IMR-90 (cell line): ENCODE results near the gene POU3F2. TPM values are rescaled to one million over a fixed set of nuclear protein-coding genes. Genes with fewer than 3 reads are reported as not detected.

Source experiments
- ATAC-seq: fragments of 200-7000 bp; cut with Tn5 transposase; 2 replicates; pipeline ENCODE4 v1.9.1; 2020; ENCODE audit warnings: low read depth, mild to moderate bottlenecking, moderate library complexity
- BruUV-seq: library from RNA; stranded (reverse); fragments of 400-500 nt; replicated peaks from 2 replicates; lab custom pipeline; 2021; lab: Mats Ljungman, UMichigan
- CTCF ChIA-PET: fragments of 300-600 bp; formaldehyde crosslinking; extraction: SDS; loops from one replicate; lab custom pipeline; 2021; ENCODE audit warnings: antibody characterized with exemption; lab: Yijun Ruan, JAX
- POLR2A ChIA-PET: fragments of 300-600 bp; sonication (Branson Sonifier 250); formaldehyde crosslinking; loops from one replicate; lab custom pipeline; 2022; ENCODE audit warnings: antibody characterized with exemption; ENCODE audit not compliant: unreplicated experiment; lab: Charles Lee
- DNase-seq: peaks from one replicate; pipeline ENCODE4 v3.0.0; 2013
- H2AFZ ChIP-seq: replicated peaks from 2 replicates; pipeline ENCODE3; 2013; ENCODE audit warnings: low read length, mild to moderate bottlenecking; ENCODE audit not compliant: poor library complexity
- H2AK5ac ChIP-seq: 2 replicates; pipeline ENCODE4 v1.6.1; 2013; ENCODE audit warnings: low read depth, low read length, inconsistent platforms
- H2AK9ac ChIP-seq: replicated peaks from 2 replicates; pipeline ENCODE3; 2013; ENCODE audit warnings: mild to moderate bottlenecking, low read depth, low read length, moderate library complexity; ENCODE audit not compliant: poor library complexity
- H2BK120ac ChIP-seq: 2 replicates; pipeline ENCODE4 v1.6.1; 2013; ENCODE audit warnings: low read depth, low read length, inconsistent platforms
- H2BK15ac ChIP-seq: 3 replicates; pipeline ENCODE4 v1.6.1; 2013; ENCODE audit warnings: low read depth, low read length, inconsistent platforms
- H2BK20ac ChIP-seq: 2 replicates; pipeline ENCODE4 v1.6.1; 2013; ENCODE audit warnings: low read depth, mild to moderate bottlenecking, inconsistent platforms, low read length, moderate library complexity
- H2BK5ac ChIP-seq: 2 replicates; pipeline ENCODE4 v1.6.1; 2013; ENCODE audit warnings: mild to moderate bottlenecking, low read depth, low read length, inconsistent platforms; ENCODE audit not compliant: poor library complexity, severe bottlenecking
- H3K14ac ChIP-seq: replicated peaks from 2 replicates; pipeline ENCODE4 v1.6.1; 2013; ENCODE audit warnings: low read depth, low read length, inconsistent platforms
- H3K18ac ChIP-seq: 2 replicates; pipeline ENCODE4 v1.6.1; 2013; ENCODE audit warnings: low read depth, low read length, control low read depth
- H3K23ac ChIP-seq: 2 replicates; pipeline ENCODE4 v1.6.1; 2013; ENCODE audit warnings: low read depth, low read length, inconsistent platforms
- H3K27ac ChIP-seq: 2 replicates; pipeline ENCODE4 v1.5.1; 2013; ENCODE audit warnings: mild to moderate bottlenecking, control low read depth, low read length; ENCODE audit not compliant: insufficient read depth
- H3K27me3 ChIP-seq: 2 replicates; pipeline ENCODE4 v1.6.1; 2013; ENCODE audit warnings: low read length; ENCODE audit not compliant: control insufficient read depth, insufficient read depth
- H3K36me3 ChIP-seq: 2 replicates; pipeline ENCODE4 v1.6.1; 2013; ENCODE audit warnings: low read length, mixed read lengths; ENCODE audit not compliant: control insufficient read depth, insufficient read depth
- H3K4ac ChIP-seq: 2 replicates; pipeline ENCODE4 v1.6.1; 2013; ENCODE audit warnings: low read depth, low read length, inconsistent platforms
- H3K4me1 ChIP-seq: 2 replicates; pipeline ENCODE4 v1.6.1; 2013; ENCODE audit warnings: low read length, mixed read lengths; ENCODE audit not compliant: control insufficient read depth, insufficient read depth
- H3K4me2 ChIP-seq: 2 replicates; pipeline ENCODE4 v1.6.1; 2013; ENCODE audit warnings: low read depth, mild to moderate bottlenecking, control low read depth, low read length, moderate library complexity
- H3K4me3 ChIP-seq: 2 replicates; pipeline ENCODE4 v1.5.1; 2013; ENCODE audit warnings: low read depth, mild to moderate bottlenecking, control low read depth, low read length, moderate library complexity; ENCODE audit not compliant: insufficient read depth
- H3K56ac ChIP-seq: 2 replicates; pipeline ENCODE4 v1.6.1; 2013; ENCODE audit warnings: low read length, inconsistent platforms; ENCODE audit not compliant: insufficient read depth; ENCODE audit errors: extremely low read depth
- H3K79me1 ChIP-seq, 2 experiments: 2 replicates each; pipeline ENCODE4 v1.6.1; 2013; ENCODE audit warnings: low read length in 2 of 2, inconsistent platforms in 1 of 2, low read depth in 1 of 2
- H3K9ac ChIP-seq: 2 replicates; pipeline ENCODE4 v1.6.1; 2013; ENCODE audit warnings: low read depth, low read length, control low read depth
- H3K9me1 ChIP-seq: 2 replicates; pipeline ENCODE4 v1.6.1; 2013; ENCODE audit warnings: low read length, inconsistent platforms; ENCODE audit not compliant: insufficient read depth
- H3K9me3 ChIP-seq: 2 replicates; pipeline ENCODE4 v1.6.1; 2013; ENCODE audit warnings: low read length; ENCODE audit not compliant: control insufficient read depth, insufficient read depth
- H4K20me1 ChIP-seq: 2 replicates; pipeline ENCODE4 v1.6.1; 2013; ENCODE audit warnings: low read length, inconsistent platforms; ENCODE audit not compliant: insufficient read depth
- H4K5ac ChIP-seq: 2 replicates; pipeline ENCODE4 v1.6.1; 2013; ENCODE audit warnings: mild to moderate bottlenecking, low read depth, low read length, control low read depth
- H4K8ac ChIP-seq, 2 experiments: 2 replicates each; pipeline ENCODE4 v1.6.1; 2013; ENCODE audit warnings: low read depth in 2 of 2, low read length in 2 of 2, control low read depth in 1 of 2, inconsistent platforms in 1 of 2
- H4K91ac ChIP-seq: 2 replicates; pipeline ENCODE4 v1.6.1; 2013; ENCODE audit warnings: low read depth, low read length, inconsistent platforms; ENCODE audit not compliant: insufficient read depth
- BHLHE40 ChIP-seq: fragments of 150-350 bp; IDR thresholded peaks from 2 replicates; pipeline ENCODE4 v1.6.1; 2016; ENCODE audit warnings: mild to moderate bottlenecking, low read depth, low read length
- MAFK ChIP-seq: IDR thresholded peaks from 2 replicates; pipeline ENCODE4 v1.6.1; 2012; ENCODE audit warnings: low read depth, low read length, improper control_type of control experiment
- MAZ ChIP-seq: IDR thresholded peaks from 2 replicates; pipeline ENCODE4 v1.6.1; 2012; ENCODE audit warnings: low read depth, mild to moderate bottlenecking, low read length, improper control_type of control experiment, moderate library complexity, borderline replicate concordance
- NFE2L2 ChIP-seq: fragments of 150-350 bp; IDR thresholded peaks from 2 replicates; pipeline ENCODE4 v1.6.1; 2016; ENCODE audit warnings: low read depth, mild to moderate bottlenecking, low read length
- RAD21 ChIP-seq: IDR thresholded peaks from 2 replicates; pipeline ENCODE4 v1.6.1; 2012; ENCODE audit warnings: low read length, improper control_type of control experiment
- SMC3 ChIP-seq: fragments of 150-350 bp; IDR thresholded peaks from 2 replicates; pipeline ENCODE4 v1.6.1; 2016; ENCODE audit warnings: low read depth, mild to moderate bottlenecking, antibody characterized with exemption, low read length, moderate library complexity
- USF2 ChIP-seq: fragments of 150-350 bp; IDR thresholded peaks from 2 replicates; pipeline ENCODE4 v1.6.1; 2017; ENCODE audit warnings: mild to moderate bottlenecking, antibody characterized with exemption, low read length, low read depth
- WGBS, 2 experiments: methylation state at CpG; one replicate each; pipeline versions ENCODE4 v1.1.5 to v1.1.7; 2013; ENCODE audit warnings: missing lambda C conversion rate in 2 of 2; ENCODE audit not compliant: insufficient read length in 1 of 2; ENCODE audit errors: extremely low coverage in 2 of 2; 5-methylcytosine and 5-hydroxymethylcytosine counted together
- dilution Hi-C: fragments of 300-500 bp; cut with HindIII; formaldehyde crosslinking; loops from one replicate; pipeline ENCODE4 v1.14.3; 2018; ENCODE audit warnings: low sequenced_read_pairs; ENCODE audit not compliant: unreplicated experiment
- in situ Hi-C: fragments of 300-500 bp; cut with MboI; formaldehyde crosslinking; loops from 3 replicates; pipeline ENCODE4 v1.14.3; 2019; ENCODE audit warnings: low sequenced_read_pairs, inconsistent platforms, mixed read lengths
- intact Hi-C: fragments of 100-400 bp; cut with micrococcal nuclease; formaldehyde crosslinking; loops from 2 replicates; pipeline ENCODE4 v1.10.0; 2022
- polyA plus RNA-seq, 3 experiments: library from polyadenylated mRNA; depleted of rRNA; stranded (reverse); fragments of >200 nt; gene quantifications; 2 replicates each; pipeline ENCODE4 v1.2.3, GENCODE V29; 2012; ENCODE audit warnings: low replicate concordance in 1 of 3
- total RNA-seq: library from RNA; depleted of rRNA; stranded (reverse); fragments of >200 nt; gene quantifications from 2 replicates; pipeline ENCODE4 v1.2.3, GENCODE V29; 2012
- TF ChIP-seq, protein P1 (sequence below): conservative IDR thresholded peaks from 2 replicates; pipeline ENCODE4 v1.5.1; 2012; ENCODE audit warnings: mild to moderate bottlenecking, low read depth, low read length, improper control_type of control experiment

Gene POU3F2
- total and polyA plus RNA-seq, 2 of the 4 experiments (the other 2 are of a cell fraction) = not detected

GRCh38 chr6:98885330-98885729 is 51.0 kb downstream of the POU3F2 start:
- no peak overlapping the region for H3K14ac ChIP-seq
- no TSS peak for BruUV-seq
- no peak overlapping the region for H3K56ac ChIP-seq
- H3K4ac ChIP-seq = no peak overlapping the region
- ChIA-PET CTCF (no interaction called here), POLR2A (no interaction called here)
- H3K4me2 ChIP-seq = no peak overlapping the region
- no peak overlapping the region for H3K27ac ChIP-seq
- no peaks in the 10 kb centered on the region for H3K9me3 ChIP-seq
- TF ChIP-seq, protein P1, sequence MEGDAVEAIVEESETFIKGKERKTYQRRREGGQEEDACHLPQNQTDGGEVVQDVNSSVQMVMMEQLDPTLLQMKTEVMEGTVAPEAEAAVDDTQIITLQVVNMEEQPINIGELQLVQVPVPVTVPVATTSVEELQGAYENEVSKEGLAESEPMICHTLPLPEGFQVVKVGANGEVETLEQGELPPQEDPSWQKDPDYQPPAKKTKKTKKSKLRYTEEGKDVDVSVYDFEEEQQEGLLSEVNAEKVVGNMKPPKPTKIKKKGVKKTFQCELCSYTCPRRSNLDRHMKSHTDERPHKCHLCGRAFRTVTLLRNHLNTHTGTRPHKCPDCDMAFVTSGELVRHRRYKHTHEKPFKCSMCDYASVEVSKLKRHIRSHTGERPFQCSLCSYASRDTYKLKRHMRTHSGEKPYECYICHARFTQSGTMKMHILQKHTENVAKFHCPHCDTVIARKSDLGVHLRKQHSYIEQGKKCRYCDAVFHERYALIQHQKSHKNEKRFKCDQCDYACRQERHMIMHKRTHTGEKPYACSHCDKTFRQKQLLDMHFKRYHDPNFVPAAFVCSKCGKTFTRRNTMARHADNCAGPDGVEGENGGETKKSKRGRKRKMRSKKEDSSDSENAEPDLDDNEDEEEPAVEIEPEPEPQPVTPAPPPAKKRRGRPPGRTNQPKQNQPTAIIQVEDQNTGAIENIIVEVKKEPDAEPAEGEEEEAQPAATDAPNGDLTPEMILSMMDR = no peak
- TF ChIP-seq MAZ (no peak), MAFK (no peak), SMC3 (no peak), RAD21 (no peak), NFE2L2 (no peak), USF2 (no peak), BHLHE40 (no peak)
- no peaks in the 10 kb centered on the region for H3K9me1 ChIP-seq
- DNase-seq (no peak), ATAC-seq (no peak)
- no CpG with 5 or more reads among the region's 3 CpGs for WGBS, 2 experiments
- no peaks in the 10 kb centered on the region for H3K4me1 ChIP-seq
- H3K9ac ChIP-seq = no peak overlapping the region
- H3K23ac ChIP-seq = no peak overlapping the region
- in situ Hi-C loops (no loop called here), dilution Hi-C loops (no loop called here), intact Hi-C loops (no loop called here)
- H3K27me3 ChIP-seq = no peaks in the 10 kb centered on the region
- no peak overlapping the region for H2BK120ac ChIP-seq
- no peak overlapping the region for H2BK5ac ChIP-seq
- no peak overlapping the region for H3K18ac ChIP-seq
- H2BK15ac ChIP-seq = no peak overlapping the region
- no peak overlapping the region for H3K4me3 ChIP-seq
- H3K79me1 ChIP-seq = no peaks in the 10 kb centered on the region
- H2AK5ac ChIP-seq = no peak overlapping the region
- no peak overlapping the region for H4K8ac ChIP-seq
- H2AK9ac ChIP-seq = no peak overlapping the region
- H4K91ac ChIP-seq = no peak overlapping the region
- H2AFZ ChIP-seq = no peak overlapping the region
- no peak overlapping the region for H4K5ac ChIP-seq
- no peak overlapping the region for H2BK20ac ChIP-seq
- 0 out of 2 replicates have a peak, but pooled peaks cover 6% of the 10 kb centered on the region for H3K36me3 ChIP-seq
- H4K20me1 ChIP-seq = no peaks in the 10 kb centered on the region
